ENCODE measurements around the gene WBP1.
"Not testable (repeated sequence)": the region's sequence is repeated elsewhere in the genome, so short reads cannot be mapped to it uniquely, and the experiment has no call there.

WBP1 gene

GRCh38 chr2:74482801-74483674 is 24.8 kb downstream of the WBP1 start, which contains the start of the genes CCDC142 and TTC31:
Gene CCDC142, minus strand, starts transcription at chr2:74482998. Its CDS starts 161 bp downstream, at chr2:74482837.
Gene TTC31, plus strand, starts transcription at chr2:74483081. Its CDS starts 15 bp downstream, at chr2:74483096.
- peak within 1 kb of the TSS; percentile 99 for H3K9ac ChIP-seq (ENCODE audit: low read depth, low read length, poor library complexity)
- peak within 1 kb of the TSS; percentile 99 for H2BK15ac ChIP-seq (ENCODE audit: low read length)
- H3K9me3 ChIP-seq (replicated peaks in 1 of 2; ENCODE audit: control insufficient read depth in 2 of 2, insufficient read depth in 1 of 2, low read depth in 1 of 2, low read length in 2 of 2), result no peaks in the 10 kb centered on the region
- peaks cover 9 to 14% of the 10 kb centered on the region in 2 donors for H3K4me1 ChIP-seq (ENCODE audit: control insufficient read depth in 2 of 2, insufficient read depth in 1 of 2, low read depth in 1 of 2, low read length in 2 of 2)
- no peaks in the 10 kb centered on the region for H3K27me3 ChIP-seq (ENCODE audit: control insufficient read depth in 3 of 3, insufficient read depth in 3 of 3, low read depth in 1 of 3, low read length in 3 of 3)
- peak within 1 kb of the TSS; percentile 67 for H2BK120ac ChIP-seq (ENCODE audit: low read depth, low read length)
- H3K14ac ChIP-seq (ENCODE audit: low read length), result peak within 1 kb of the TSS; percentile 100
- H2BK5ac ChIP-seq (ENCODE audit: low read length), result peak within 1 kb of the TSS; percentile 88
- peak within 1 kb of the TSS; percentile 98 for H3K23ac ChIP-seq (ENCODE audit: low read depth, low read length, poor library complexity)
- H3K18ac ChIP-seq (ENCODE audit: low read length), result peak within 1 kb of the TSS; percentile 99
- peak within 1 kb of the TSS; percentile 93 for H2AFZ ChIP-seq (ENCODE audit: low read length)
- H4K91ac ChIP-seq (ENCODE audit: low read depth, low read length, poor library complexity), result no peak within 1 kb of the TSS
- peak within 1 kb of the TSS; percentile 75 for H3K27ac ChIP-seq (replicated peaks; ENCODE audit: low read length)
- DNase-seq (ENCODE audit: low spot score), result peak; percentile 94
- H3K4me3 ChIP-seq (ENCODE audit: low read length in 2 of 2), result peak within 1 kb of the TSS; percentile 81 to 85
- no peak within 1 kb of the TSS for H2BK12ac ChIP-seq (ENCODE audit: low read length)
- H3K36me3 ChIP-seq (replicated peaks in 1 of 2; ENCODE audit: control insufficient read depth in 2 of 2, insufficient read depth in 2 of 2, low read length in 2 of 2), result peaks cover 7 to 33% of the 10 kb centered on the region in 2 donors
- WGBS, 2 donors (ENCODE audit: extremely low coverage in 2 of 2, insufficient read length in 2 of 2, insufficient replicate concordance in 1 of 2), result no CpG with 5 or more reads among the region's 50 CpGs
- H3K4me2 ChIP-seq (ENCODE audit: insufficient read depth, low read length, poor library complexity, severe bottlenecking), result peak within 1 kb of the TSS; percentile 98
- H2AK5ac ChIP-seq (ENCODE audit: low read depth, low read length), result peak within 1 kb of the TSS; percentile 91
- H3K79me1 ChIP-seq (ENCODE audit: low read depth, low read length), result peaks cover 12% of the 10 kb centered on the region
- peak within 1 kb of the TSS; percentile 3 for H3K4ac ChIP-seq (ENCODE audit: low read length)
- H4K8ac ChIP-seq (ENCODE audit: low read depth, low read length), result peak within 1 kb of the TSS; percentile 78

GRCh38 chr2:74483675-74484164 is 25.5 kb downstream of the WBP1 start:
- not testable (repeated sequence) for H3K9me3 ChIP-seq (replicated peaks in 1 of 2; ENCODE audit: control insufficient read depth in 2 of 2, insufficient read depth in 1 of 2, low read depth in 1 of 2, low read length in 2 of 2); H3K23ac ChIP-seq (ENCODE audit: low read depth, low read length, poor library complexity); H2BK120ac ChIP-seq (ENCODE audit: low read depth, low read length); DNase-seq (ENCODE audit: low spot score); H2AK5ac ChIP-seq (ENCODE audit: low read depth, low read length); H4K8ac ChIP-seq (ENCODE audit: low read depth, low read length); H4K91ac ChIP-seq (ENCODE audit: low read depth, low read length, poor library complexity); H3K4ac ChIP-seq (ENCODE audit: low read length); H3K14ac ChIP-seq (ENCODE audit: low read length); H2BK12ac ChIP-seq (ENCODE audit: low read length); H2BK15ac ChIP-seq (ENCODE audit: low read length); H3K27me3 ChIP-seq (ENCODE audit: control insufficient read depth in 3 of 3, insufficient read depth in 3 of 3, low read depth in 1 of 3, low read length in 3 of 3); H3K18ac ChIP-seq (ENCODE audit: low read length)
- Histone ChIP-seq H3K79me1 (ENCODE audit: low read depth, low read length) (peaks cover 12% of the 10 kb centered on the region), H3K4me1 (ENCODE audit: control insufficient read depth in 2 of 2, insufficient read depth in 1 of 2, low read depth in 1 of 2, low read length in 2 of 2) (peaks cover 9 to 14% of the 10 kb centered on the region in 2 donors), H3K4me2 (ENCODE audit: insufficient read depth, low read length, poor library complexity, severe bottlenecking) (peak overlapping the region; percentile 72), H3K4me3 (ENCODE audit: low read length in 2 of 2) (peak overlapping the region; percentile 81 to 85), H2AFZ (ENCODE audit: low read length) (peak overlapping the region; percentile 93), H3K27ac (replicated peaks; ENCODE audit: low read length) (peak overlapping the region; percentile 50), H3K9ac (ENCODE audit: low read depth, low read length, poor library complexity) (peak overlapping the region; percentile 72), H2BK5ac (ENCODE audit: low read length) (peak overlapping the region; percentile 88), H3K36me3 (replicated peaks in 1 of 2; ENCODE audit: control insufficient read depth in 2 of 2, insufficient read depth in 2 of 2, low read length in 2 of 2) (peaks cover 7 to 35% of the 10 kb centered on the region in 2 donors)
- no CpG with 5 or more reads among the region's 19 CpGs for WGBS, 2 donors (ENCODE audit: extremely low coverage in 2 of 2, insufficient read length in 2 of 2, insufficient replicate concordance in 1 of 2)

- H3K4ac ChIP-seq (ENCODE audit: low read length), result no peak overlapping the region
- H2BK120ac ChIP-seq (ENCODE audit: low read depth, low read length), result no peak overlapping the region
- H2BK15ac ChIP-seq (ENCODE audit: low read length), result no peak overlapping the region
- H2BK12ac ChIP-seq (ENCODE audit: low read length), result no peak overlapping the region
- no peaks in the 10 kb centered on the region for H3K9me3 ChIP-seq (replicated peaks in 1 of 2; ENCODE audit: control insufficient read depth in 2 of 2, insufficient read depth in 1 of 2, low read depth in 1 of 2, low read length in 2 of 2)
- no peaks in the 10 kb centered on the region for H3K27me3 ChIP-seq (ENCODE audit: control insufficient read depth in 3 of 3, insufficient read depth in 3 of 3, low read depth in 1 of 3, low read length in 3 of 3)
- no peak overlapping the region for H3K27ac ChIP-seq (replicated peaks; ENCODE audit: low read length)
- no peak overlapping the region for H3K14ac ChIP-seq (ENCODE audit: low read length)
- no CpG with 5 or more reads among the region's 2 CpGs for WGBS, 2 donors (ENCODE audit: extremely low coverage in 2 of 2, insufficient read length in 2 of 2, insufficient replicate concordance in 1 of 2)
- no peak overlapping the region for H3K23ac ChIP-seq (ENCODE audit: low read depth, low read length, poor library complexity)
- H4K8ac ChIP-seq (ENCODE audit: low read depth, low read length), result no peak overlapping the region
- H3K4me2 ChIP-seq (ENCODE audit: insufficient read depth, low read length, poor library complexity, severe bottlenecking), result no peak overlapping the region
- H2AK5ac ChIP-seq (ENCODE audit: low read depth, low read length), result no peak overlapping the region
- peaks cover 12% of the 10 kb centered on the region for H3K79me1 ChIP-seq (ENCODE audit: low read depth, low read length)
- H2BK5ac ChIP-seq (ENCODE audit: low read length), result no peak overlapping the region
- H4K91ac ChIP-seq (ENCODE audit: low read depth, low read length, poor library complexity), result no peak overlapping the region
- no peak overlapping the region for H2AFZ ChIP-seq (ENCODE audit: low read length)
- no peak overlapping the region for H3K9ac ChIP-seq (ENCODE audit: low read depth, low read length, poor library complexity)
- H3K36me3 ChIP-seq (replicated peaks in 1 of 2; ENCODE audit: control insufficient read depth in 2 of 2, insufficient read depth in 2 of 2, low read length in 2 of 2), result peaks cover 11 to 26% of the 10 kb centered on the region in 2 donors
- no peak overlapping the region for H3K4me3 ChIP-seq (ENCODE audit: low read length in 2 of 2)
- no peak for DNase-seq (ENCODE audit: low spot score)
- H3K18ac ChIP-seq (ENCODE audit: low read length), result no peak overlapping the region
- H3K4me1 ChIP-seq (ENCODE audit: control insufficient read depth in 2 of 2, insufficient read depth in 1 of 2, low read depth in 1 of 2, low read length in 2 of 2), result peaks cover 7 to 10% of the 10 kb centered on the region in 2 donors
Observed at GRCh38 chr2:74486141-74486540, 27.9 kb downstream of the WBP1 start.
